NB4 (cell line): ENCODE measurements around the gene MCM3.

ENCODE experiments used
- DNase-seq: peaks from one replicate; pipeline ENCODE4 v3.0.0; 2010; ENCODE audit warnings: low read depth
- H3K4me3 ChIP-seq: one replicate; pipeline ENCODE4 v1.5.1; 2011; ENCODE audit warnings: mild to moderate bottlenecking, low read depth, low read length, moderate library complexity
- MYC ChIP-seq: IDR thresholded peaks from 2 replicates; pipeline ENCODE4 v1.6.1; 2011; ENCODE audit warnings: low read depth, low read length
- POLR2A ChIP-seq: IDR thresholded peaks from 2 replicates; pipeline ENCODE4 v1.6.1; 2011; ENCODE audit warnings: mild to moderate bottlenecking; ENCODE audit not compliant: insufficient read length; ENCODE audit errors: extremely low read depth
- TF ChIP-seq, protein P1 (sequence below): IDR thresholded peaks from 2 replicates; pipeline ENCODE4 v1.6.1; 2011; ENCODE audit warnings: low read depth, low read length
- TF ChIP-seq, protein P2 (sequence below): IDR thresholded peaks from one replicate; pipeline ENCODE4 v1.5.1; 2012; ENCODE audit warnings: low read depth, low read length

Gene MCM3

DNA sequence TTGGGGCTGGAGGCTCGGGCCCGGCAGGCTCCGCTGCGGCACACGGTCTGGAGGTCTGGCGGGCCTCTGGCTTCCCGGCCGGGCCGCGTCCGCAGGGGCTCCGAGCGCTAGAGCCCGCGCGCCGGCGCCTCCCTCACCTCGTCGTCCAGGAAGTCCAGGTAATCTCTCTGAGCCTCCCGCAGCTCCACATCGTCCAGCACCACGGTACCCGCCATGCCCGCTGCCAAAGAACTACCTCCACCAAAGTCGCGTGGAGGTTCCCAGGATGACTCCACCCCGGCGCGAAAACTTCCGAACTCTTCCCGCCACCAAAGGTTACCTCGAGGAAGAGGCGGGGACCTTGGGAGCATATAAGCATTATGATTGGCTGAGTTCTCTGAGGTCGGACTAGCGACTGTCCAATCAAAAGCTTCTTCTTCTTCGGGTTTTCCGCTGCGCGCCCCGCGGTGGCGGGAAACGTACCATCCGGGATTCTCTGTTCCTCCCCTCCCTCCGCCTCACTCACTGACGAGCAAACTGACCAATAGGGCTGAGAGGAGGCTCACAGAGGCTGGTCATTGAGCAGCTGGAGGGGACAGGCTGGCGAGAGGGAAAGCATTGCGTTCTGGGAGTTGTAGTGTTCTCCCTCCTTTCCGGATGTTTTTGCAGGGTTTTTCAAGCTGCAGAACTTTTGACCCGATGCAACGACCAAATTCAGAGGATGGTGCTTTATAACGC, at the start of gene MCM3:
TSS of gene MCM3 (minus strand) at position 283 of the 717 bp plus-strand sequence. CDS start at position 215, 68 bp downstream.
- TF ChIP-seq POLR2A (peak; percentile 79), MYC (peak; percentile 93)
- TF ChIP-seq, protein P1, sequence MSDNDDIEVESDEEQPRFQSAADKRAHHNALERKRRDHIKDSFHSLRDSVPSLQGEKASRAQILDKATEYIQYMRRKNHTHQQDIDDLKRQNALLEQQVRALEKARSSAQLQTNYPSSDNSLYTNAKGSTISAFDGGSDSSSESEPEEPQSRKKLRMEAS: peak; percentile 86
- TF ChIP-seq, protein P2, sequence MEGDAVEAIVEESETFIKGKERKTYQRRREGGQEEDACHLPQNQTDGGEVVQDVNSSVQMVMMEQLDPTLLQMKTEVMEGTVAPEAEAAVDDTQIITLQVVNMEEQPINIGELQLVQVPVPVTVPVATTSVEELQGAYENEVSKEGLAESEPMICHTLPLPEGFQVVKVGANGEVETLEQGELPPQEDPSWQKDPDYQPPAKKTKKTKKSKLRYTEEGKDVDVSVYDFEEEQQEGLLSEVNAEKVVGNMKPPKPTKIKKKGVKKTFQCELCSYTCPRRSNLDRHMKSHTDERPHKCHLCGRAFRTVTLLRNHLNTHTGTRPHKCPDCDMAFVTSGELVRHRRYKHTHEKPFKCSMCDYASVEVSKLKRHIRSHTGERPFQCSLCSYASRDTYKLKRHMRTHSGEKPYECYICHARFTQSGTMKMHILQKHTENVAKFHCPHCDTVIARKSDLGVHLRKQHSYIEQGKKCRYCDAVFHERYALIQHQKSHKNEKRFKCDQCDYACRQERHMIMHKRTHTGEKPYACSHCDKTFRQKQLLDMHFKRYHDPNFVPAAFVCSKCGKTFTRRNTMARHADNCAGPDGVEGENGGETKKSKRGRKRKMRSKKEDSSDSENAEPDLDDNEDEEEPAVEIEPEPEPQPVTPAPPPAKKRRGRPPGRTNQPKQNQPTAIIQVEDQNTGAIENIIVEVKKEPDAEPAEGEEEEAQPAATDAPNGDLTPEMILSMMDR: no peak
- DNase-seq: peak; percentile 100
- H3K4me3 ChIP-seq: peak within 1 kb of the TSS; percentile 92

DNA sequence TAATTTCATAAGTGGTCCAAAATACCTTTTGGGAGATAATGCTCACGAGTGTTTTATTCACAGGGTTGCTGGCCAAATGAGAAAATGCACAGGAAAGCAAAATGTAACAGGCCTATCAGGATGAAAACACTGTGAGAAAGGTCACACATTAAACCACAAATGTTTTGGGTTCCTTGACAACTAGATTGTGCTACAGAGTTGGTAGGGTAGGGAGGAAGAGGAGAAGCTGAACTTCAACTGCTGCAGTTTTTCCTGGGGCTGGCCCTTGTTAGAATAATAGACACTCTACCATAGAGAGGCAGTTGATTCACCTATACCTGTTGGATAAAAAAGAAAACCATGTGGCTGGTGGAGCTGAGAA, 49.3 kb upstream of the MCM3 start:
- no peak for DNase-seq
- TF ChIP-seq, protein P2: no peak
- TF ChIP-seq, protein P1: no peak
- no peak for TF ChIP-seq MYC
- no peak for TF ChIP-seq POLR2A
- no peak overlapping the region for H3K4me3 ChIP-seq

DNA sequence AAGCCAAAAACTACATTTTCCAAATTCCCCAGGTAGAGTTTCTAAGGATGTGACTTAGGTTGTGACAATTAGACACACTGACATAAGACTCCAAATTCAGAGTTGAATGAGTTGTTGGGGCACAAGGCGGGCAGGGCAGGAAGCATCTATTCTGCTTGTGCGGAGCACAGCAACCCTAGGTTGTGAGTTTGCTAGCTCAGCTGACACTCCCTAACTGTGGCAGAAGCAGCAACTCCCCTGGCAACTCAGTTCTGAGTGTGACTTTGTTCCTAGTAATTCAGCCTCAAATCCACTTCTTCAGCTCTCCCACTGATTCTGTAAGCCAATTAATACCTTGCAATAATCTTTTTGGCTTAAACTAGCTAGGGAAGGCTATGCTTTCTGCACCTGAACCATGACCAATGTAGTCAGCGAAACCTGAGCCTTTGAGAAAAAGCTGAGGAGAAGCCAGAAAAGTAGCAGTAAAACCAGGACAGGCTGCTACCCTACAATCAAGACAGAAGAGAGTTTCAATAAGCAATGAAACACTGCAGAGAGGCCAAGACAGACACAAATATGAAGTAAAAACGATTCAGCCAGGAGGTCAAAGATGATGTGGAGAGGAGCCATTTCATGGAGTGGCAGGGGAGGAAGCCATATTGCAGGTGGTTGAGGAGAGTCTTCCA, 47.4 kb upstream of the MCM3 start:
- TF ChIP-seq, protein P1: no peak
- TF ChIP-seq, protein P2: no peak
- no peak for TF ChIP-seq MYC
- no peak for TF ChIP-seq POLR2A
- no peak overlapping the region for H3K4me3 ChIP-seq

DNA sequence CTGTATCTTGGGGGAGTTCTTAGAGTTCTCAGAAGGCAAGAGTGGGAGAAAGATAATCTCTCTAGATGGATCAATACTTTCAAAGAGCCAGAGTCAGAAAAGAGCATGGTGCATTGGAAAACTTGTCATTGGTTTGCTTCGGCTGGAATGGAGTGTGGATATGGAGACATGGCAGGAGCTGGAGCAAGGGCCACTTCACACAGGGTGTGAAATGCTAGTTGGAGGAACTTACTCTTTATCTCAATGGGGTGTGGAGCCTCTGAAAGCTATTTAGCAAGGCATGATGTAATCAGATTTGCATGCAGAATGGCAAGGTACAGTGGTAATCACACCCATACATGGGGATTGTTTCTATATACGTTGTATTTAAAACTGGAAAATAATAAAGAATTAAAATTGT, 45.9 kb upstream of the MCM3 start:
- peak; percentile 33 for DNase-seq
- no peak overlapping the region for H3K4me3 ChIP-seq
- no peak for TF ChIP-seq MYC
- TF ChIP-seq, protein P2: no peak
- TF ChIP-seq POLR2A: no peak
- TF ChIP-seq, protein P1: no peak

More for the DNA sequence above, 47.4 kb upstream of the MCM3 start:
- DNase-seq: no peak

DNA sequence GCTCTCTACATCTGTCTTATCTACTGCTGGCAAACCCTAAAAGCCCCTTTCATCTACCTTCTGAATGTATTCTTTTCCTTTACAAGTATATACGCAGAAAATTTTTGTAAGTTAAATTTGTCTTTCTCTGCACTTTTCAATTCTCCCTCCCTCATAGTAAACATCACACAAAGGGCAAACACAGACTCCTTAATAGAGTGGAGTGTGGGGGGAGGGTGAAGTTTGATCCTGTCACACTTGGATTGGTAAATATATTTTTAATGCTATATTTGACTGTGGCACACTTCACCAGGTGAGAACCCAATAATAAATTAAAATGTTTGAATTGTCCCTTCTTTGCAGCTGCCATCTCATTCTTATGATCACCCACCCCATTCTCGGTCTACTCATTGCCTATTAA, 44.2 kb upstream of the MCM3 start:
- no peak for DNase-seq
- TF ChIP-seq, protein P2: no peak
- no peak for TF ChIP-seq MYC
- no peak for TF ChIP-seq POLR2A
- TF ChIP-seq, protein P1: no peak
- no peak overlapping the region for H3K4me3 ChIP-seq
